Measurements from ENCODE around the gene PCCB. TPM values are rescaled to one million over a fixed set of nuclear protein-coding genes. Genes with fewer than 3 reads are reported as not detected.

PCCB gene
- total and polyA plus RNA-seq, 2 of the 8 experiments (the other 6 are each of a cell fraction or from before 2014, with no cell fraction given): 56.7 to 84.4 TPM

GRCh38 chr3:136297826-136298225 is 47.7 kb downstream of the PCCB start:
- 91% methylated on average over 8 of the region's 8 CpGs; no CpG with 5 or more reads in 1 of the 2 experiments for WGBS, 2 experiments (ENCODE audit: extremely low coverage in 1 of 2, insufficient coverage in 1 of 2, insufficient read length in 1 of 2, insufficient replicate concordance in 2 of 2, low coverage in 1 of 2, low lambda C conversion rate in 2 of 2, missing lambda C conversion rate in 1 of 2)
- Histone ChIP-seq H3K23ac (ENCODE audit: insufficient read length) (no peak overlapping the region), H2AK5ac (ENCODE audit: low read depth, low read length) (no peak overlapping the region), H3K27me3 (replicated peaks in 1 of 4; ENCODE audit: control insufficient read depth in 3 of 4, extremely low read depth in 1 of 4, insufficient read depth in 3 of 4, low read length in 3 of 4) (no peaks in the 10 kb centered on the region), H3K36me3 (ENCODE audit: control insufficient read depth in 2 of 4, insufficient read depth in 4 of 4, low read length in 3 of 4) (peaks cover 0 to 18% (median 12%) of the 10 kb centered on the region in 4 experiments; a peak in 6 of 8 replicates), H3K18ac (ENCODE audit: extremely low read depth, low read length) (no peak overlapping the region; the same call in 1 of the 2 replicates), H2AFZ (ENCODE audit: low read length) (no peak overlapping the region), H4K91ac (replicated peaks; ENCODE audit: insufficient read length, low read length) (peak overlapping the region; percentile 36), H3K23me2 (ENCODE audit: low read depth, low read length) (no peaks in the 10 kb centered on the region), H3K4me1 (replicated peaks in 1 of 4; ENCODE audit: control insufficient read depth in 3 of 4, insufficient read depth in 4 of 4, low read length in 3 of 4) (peaks cover 0 to 9% (median 6%) of the 10 kb centered on the region in 4 experiments; a peak in 5 of 7 replicates), H2BK20ac (ENCODE audit: low read length) (no peak overlapping the region), H3K14ac (ENCODE audit: insufficient read length) (no peak overlapping the region), H3K4ac (replicated peaks; ENCODE audit: insufficient read length, low read depth, low read length) (no peak overlapping the region), H2BK120ac (replicated peaks; ENCODE audit: low read depth, low read length) (no peak overlapping the region), H2BK15ac (ENCODE audit: low read length) (no peak overlapping the region), H3K79me1 (ENCODE audit: low read depth, low read length) (no peaks in the 10 kb centered on the region), H4K8ac (ENCODE audit: extremely low read depth, insufficient read depth, low read length) (no peak overlapping the region; the same call in 1 of the 2 replicates), H2BK12ac (ENCODE audit: low read depth, low read length) (no peak overlapping the region), H4K20me1 (replicated peaks in 1 of 2; ENCODE audit: control insufficient read depth in 1 of 2, insufficient read depth in 2 of 2, low read length in 2 of 2) (no peaks in the 10 kb centered on the region), H3K79me2 (ENCODE audit: control insufficient read depth in 1 of 2, insufficient read depth in 2 of 2, low read length in 2 of 2) (no peaks in the 10 kb centered on the region), H3K4me2 (ENCODE audit: insufficient read depth in 1 of 2, low read depth in 2 of 2, low read length in 2 of 2) (peak overlapping the region in 1 of 2 experiments; percentile 56; a peak in 1 of 4 replicates), H3K4me3 (ENCODE audit: extremely low read depth in 1 of 4, insufficient read depth in 2 of 4, low read depth in 3 of 4, low read length in 4 of 4) (no peak overlapping the region), H3K27ac (ENCODE audit: low read depth, low read length) (no peak overlapping the region), H3K9ac (replicated peaks in 1 of 4; ENCODE audit: extremely low read depth in 1 of 4, low read depth in 3 of 4, low read length in 3 of 4) (no peak overlapping the region), H3K9me3 (ENCODE audit: insufficient read depth in 2 of 2, low read depth in 1 of 2, low read length in 1 of 2) (0 out of 4 replicates have a peak, but pooled peaks cover 0 to 3% of the 10 kb centered on the region in 2 experiments), H2BK5ac (ENCODE audit: low read depth, low read length) (peak overlapping the region; percentile 87; the same call in 1 of the 2 replicates), H3K56ac (replicated peaks; ENCODE audit: insufficient read length, low read depth, low read length) (no peak overlapping the region), H4K5ac (ENCODE audit: insufficient read length, low read depth, low read length) (no peak overlapping the region)
- ChIA-PET CTCF (ENCODE audit: partially characterized antibody) (interaction anchor here (0.6 to 1.1 kb wide), 2 partner anchors 12 to 94 kb away, joined by 3 read pairs; no protein-coding TSS in a partner anchor), POLR2A (ENCODE audit: partially characterized antibody) (interaction anchor here (1.4 kb wide), 1 partner anchor 20 kb away, joined by 5 read pairs; no protein-coding TSS in a partner anchor)
- TF ChIP-seq POLR2A (IDR thresholded peaks at IDR 0.05; ENCODE audit: control extremely low read depth in 1 of 2, low read depth in 2 of 2, low read length in 2 of 2) (no peak), GABPA (IDR thresholded peaks at IDR 0.05; ENCODE audit: borderline replicate concordance, insufficient read depth, low read length) (no peak), BRCA1 (IDR thresholded peaks at IDR 0.05; ENCODE audit: low read depth, low read length) (no peak), MAX (IDR thresholded peaks at IDR 0.05) (no peak)
- no peak for DNase-seq (ENCODE audit: low read depth in 1 of 2, low spot score in 2 of 2)
- no peak for FAIRE-seq
